SW480 (cell line): ENCODE results near the gene SYPL2.
"Not testable (repeated sequence)": the region's sequence is repeated elsewhere in the genome, so short reads cannot be mapped to it uniquely, and the experiment has no call there.

Experiments
- DNase-seq: peaks from one replicate; pipeline ENCODE4 v3.0.0-alpha.2; 2016; ENCODE audit warnings: low spot score

SYPL2 gene

DNA sequence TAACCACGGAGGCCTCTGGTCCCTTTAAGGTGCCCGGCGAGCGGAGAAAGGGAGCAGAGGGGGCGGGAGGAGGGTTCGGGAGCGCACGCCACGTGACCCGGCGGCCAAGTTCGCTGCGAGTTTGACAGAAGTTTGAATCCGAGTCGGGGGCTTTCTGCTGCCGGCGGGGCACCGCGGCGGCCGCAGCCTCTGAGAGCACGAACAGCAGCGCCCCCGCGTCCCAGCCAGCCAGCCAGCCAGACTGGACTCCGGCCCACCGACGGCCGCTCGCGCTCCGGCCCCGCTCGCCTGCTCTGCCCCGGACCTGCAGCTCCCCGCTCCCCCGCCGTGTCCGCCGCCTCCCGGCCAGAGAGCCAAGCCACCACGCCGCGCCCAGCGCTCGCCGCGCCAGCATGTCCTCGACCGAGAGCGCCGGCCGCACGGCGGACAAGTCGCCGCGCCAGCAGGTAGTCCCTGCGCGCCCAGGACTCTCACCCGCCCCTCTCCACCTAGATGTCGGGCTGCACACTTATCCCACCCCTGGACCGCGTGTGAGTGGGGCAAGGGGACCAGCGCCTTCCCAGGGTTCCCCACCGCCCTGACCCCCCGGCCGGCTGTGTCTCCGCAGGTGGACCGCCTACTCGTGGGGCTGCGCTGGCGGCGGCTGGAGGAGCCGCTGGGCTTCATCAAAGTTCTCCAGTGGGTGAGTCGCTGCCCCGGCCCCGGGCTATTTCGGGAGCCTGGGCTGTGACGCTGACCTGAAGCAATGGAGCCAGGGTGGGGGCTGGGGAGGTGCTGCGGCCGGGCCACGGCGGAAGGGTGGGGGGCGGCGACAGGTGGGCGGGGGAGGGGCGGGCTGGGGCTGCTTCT, at the start of gene SYPL2:
TSS of gene SYPL2 (plus strand) at position 95 of the 849 bp plus-strand sequence. CDS start at position 393, 298 bp downstream.
- peak; percentile 18 for DNase-seq

GRCh38 chr1:109423498-109423897, 42.8 kb upstream of the SYPL2 start:
- DNase-seq, result no peak

DNA sequence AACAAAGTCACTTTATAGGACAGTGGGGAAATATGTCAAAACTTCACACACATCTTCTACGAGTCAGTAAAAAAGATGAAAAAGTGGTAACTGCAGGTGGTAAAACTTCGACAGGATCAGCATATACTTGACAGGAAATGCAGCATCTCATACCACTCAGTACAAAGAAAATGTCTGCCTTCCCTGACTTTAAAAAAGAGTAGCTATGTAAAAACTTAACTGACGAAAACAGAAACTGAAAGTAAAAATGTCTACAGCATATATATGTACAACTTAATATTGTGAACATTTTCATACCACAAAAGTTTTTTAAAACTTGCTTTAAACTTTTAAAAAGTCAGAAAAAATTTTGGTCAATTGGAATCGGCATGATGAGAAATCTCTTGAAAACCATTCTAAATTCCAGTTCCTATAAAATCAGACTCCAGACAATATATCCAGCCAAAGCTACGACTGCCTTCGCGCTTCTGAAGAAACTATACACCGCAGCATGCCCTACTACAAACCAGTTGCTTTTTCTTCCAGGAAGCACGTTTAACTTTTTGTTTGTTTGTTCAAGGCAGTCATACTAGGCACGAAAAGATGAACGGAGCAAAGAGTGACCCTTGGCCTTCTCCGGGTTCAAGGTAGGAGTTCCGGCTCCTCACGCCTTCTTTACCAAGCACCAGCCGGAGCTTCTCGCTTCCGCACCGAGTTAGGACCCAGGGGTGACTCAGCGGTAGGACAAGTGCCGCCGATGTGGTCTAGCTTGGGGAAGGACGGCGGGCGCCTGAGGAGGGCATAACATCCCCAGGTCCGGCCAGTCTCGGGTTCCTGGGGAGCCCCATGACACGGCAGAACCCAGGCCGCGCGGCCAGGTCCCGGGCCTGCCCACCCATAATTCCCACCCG, 40.7 kb upstream of the SYPL2 start:
- peak; percentile 81 for DNase-seq

- peak; percentile 99 for DNase-seq
These were observed 39.8 kb upstream of the SYPL2 start, which contains the start of gene PSMA5 for GRCh38 chr1:109426281-109427170. Gene PSMA5, minus strand, starts transcription at chr1:109426448. Its CDS starts 118 bp downstream, at chr1:109426330.

GRCh38 chr1:109427171-109427467, 39.2 kb upstream of the SYPL2 start:
- DNase-seq, result no peak

DNA sequence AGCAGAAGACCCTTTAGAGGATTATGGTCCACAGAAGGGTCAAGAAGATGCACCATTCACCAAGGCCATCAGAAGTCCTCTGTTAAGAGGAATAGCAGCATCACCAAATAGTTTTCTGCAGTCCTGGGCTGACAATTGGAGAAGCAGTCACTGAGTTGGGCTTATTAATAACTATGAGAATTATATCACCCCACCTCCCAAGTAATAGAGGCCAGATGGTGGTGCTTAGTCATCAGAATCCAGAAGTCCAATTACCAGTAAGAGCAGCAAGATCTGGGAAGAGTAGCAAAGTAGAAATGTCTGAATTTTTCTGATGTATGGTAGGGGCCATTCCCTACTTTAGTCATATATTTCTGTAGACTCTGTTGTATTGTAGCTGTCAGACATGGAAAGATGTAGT, 34.0 kb upstream of the SYPL2 start:
- DNase-seq, result no peak

GRCh38 chr1:109433322-109433721, 33.0 kb upstream of the SYPL2 start:
- DNase-seq, result no peak

GRCh38 chr1:109434484-109434883, 31.9 kb upstream of the SYPL2 start:
- DNase-seq, result no peak

- peak; percentile 6 for DNase-seq
These were observed 27.5 kb upstream of the SYPL2 start for GRCh38 chr1:109438798-109439297.

- DNase-seq, result no peak
These were observed 25.3 kb upstream of the SYPL2 start for GRCh38 chr1:109441069-109441468.

- DNase-seq, result no peak
These were observed 22.9 kb upstream of the SYPL2 start for GRCh38 chr1:109443476-109443875.

GRCh38 chr1:109444346-109444745, 22.0 kb upstream of the SYPL2 start:
- no peak for DNase-seq

GRCh38 chr1:109445949-109446695, 20.2 kb upstream of the SYPL2 start:
- DNase-seq, result not testable (repeated sequence)

DNA sequence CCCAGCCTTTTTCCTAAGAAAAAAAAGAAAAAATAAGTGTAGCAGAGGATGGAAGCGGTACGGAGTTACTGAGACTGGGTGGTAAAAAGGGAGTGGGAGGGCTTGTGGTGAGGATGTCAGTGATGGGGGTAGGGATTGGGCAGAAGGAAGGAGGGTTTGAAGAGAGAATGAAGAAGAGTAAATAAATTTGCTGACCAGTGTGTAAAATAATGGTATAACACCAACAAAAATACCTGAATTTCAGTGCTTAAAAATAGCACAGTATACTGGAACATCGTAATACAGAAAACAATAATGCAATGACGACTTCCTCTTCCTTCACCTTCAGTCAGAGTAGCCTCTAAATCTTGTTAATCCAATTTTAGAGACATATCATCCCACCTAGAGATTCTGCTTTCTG, 18.8 kb upstream of the SYPL2 start:
- no peak for DNase-seq

DNA sequence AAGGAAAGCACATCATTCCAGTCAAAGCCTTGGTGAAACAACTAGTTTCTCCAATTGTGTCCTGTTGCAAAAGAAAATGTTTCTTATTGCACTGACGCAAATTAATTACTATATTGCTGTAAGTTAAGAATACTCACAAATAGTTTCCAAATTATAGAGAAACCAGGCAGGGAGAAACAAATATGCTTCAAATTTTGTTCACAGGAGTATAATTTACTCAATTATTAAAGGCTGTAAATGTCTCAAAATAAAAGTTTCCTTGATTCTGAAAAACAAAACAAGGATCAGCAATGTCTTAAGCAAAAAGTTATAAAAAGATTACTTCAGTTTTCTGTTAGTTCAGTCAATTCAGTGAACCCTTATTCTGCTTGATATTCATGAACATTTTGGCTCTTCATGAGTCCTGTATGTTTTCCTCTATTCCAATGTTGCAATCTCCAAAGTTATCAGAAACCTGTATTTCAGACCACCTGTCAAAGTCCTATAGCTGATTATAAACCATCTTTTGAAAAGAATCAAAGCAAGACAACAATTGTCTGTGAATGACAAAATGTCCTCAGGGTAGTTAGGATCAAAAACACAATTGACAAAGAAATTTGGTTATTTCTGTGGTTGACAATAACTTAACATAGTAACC, 11.7 kb upstream of the SYPL2 start:
- DNase-seq, result no peak

- DNase-seq, result no peak
These were observed 8.5 kb upstream of the SYPL2 start for GRCh38 chr1:109457819-109458218.

DNA sequence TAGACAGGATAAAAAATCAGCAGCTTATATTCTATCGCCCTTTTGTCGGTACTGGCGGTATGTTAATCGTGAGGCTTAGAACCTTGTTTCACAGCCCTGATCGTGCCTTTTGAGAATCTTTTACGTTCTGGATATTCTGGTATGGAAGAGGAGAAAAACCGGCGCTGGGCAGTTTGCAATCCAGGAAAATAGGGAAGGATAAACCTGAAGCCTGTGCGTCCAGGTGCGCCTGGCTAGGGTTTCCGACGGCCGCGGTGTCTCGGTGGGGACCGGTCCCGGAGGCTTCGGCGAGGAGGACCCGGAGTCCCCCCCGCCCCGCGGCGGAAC, 258 bp upstream of the SYPL2 start:
- no peak for DNase-seq

DNA sequence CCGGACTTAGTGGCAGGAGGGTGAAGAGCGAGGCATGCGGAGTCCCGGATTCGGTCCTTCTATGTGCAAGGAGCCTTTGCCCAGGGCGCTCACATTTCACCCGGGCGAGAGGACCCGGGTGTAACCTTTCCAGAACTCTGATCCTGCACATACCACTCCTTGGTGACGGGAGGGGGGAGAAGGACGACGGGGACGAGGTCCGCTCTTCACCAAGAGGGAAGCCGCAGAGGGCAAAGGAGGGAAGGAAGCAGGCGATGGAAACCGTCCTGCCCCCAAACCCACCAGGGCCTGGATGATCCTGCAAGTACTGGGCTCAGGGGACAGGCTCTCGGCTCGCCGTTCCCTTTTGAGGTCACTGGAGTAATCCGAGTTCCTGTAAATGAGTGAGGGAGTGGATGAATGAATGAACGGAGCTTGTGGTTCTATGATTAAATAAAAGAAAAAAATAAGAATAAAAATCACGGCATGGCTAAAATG, 993 bp downstream of the SYPL2 start:
- DNase-seq, result no peak

DNA sequence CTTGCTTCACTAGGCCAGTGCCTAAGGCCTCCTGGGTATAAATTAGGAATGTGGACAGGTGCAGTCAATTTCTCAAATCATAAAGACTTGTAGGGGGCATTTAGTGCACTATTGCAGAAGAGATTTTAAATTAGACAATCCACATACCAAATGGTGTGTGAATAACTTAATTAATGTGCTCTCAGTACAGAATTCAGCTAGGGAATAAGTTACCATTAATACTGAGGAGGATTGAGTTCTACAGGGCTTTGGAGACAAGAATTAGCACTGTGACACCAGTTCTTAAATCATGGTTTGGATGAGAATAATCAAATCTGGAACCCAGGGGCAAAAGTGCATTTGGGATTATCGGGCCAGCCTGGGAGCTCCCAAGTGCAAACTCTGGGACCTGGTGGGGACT, 1.7 kb downstream of the SYPL2 start:
- DNase-seq, result no peak

- DNase-seq, result no peak
These were observed 2.6 kb downstream of the SYPL2 start for GRCh38 chr1:109468903-109469302.

GRCh38 chr1:109470245-109470644, 3.9 kb downstream of the SYPL2 start:
- no peak for DNase-seq
